ENCODE results near the gene SLC5A5.
A peak's percentile ranks its signal among the peaks of the same experiment; 100 is the strongest.
"Not testable (repeated sequence)": the region's sequence is repeated elsewhere in the genome, so short reads cannot be mapped to it uniquely, and the experiment has no call there.

The SLC5A5 gene

DNA sequence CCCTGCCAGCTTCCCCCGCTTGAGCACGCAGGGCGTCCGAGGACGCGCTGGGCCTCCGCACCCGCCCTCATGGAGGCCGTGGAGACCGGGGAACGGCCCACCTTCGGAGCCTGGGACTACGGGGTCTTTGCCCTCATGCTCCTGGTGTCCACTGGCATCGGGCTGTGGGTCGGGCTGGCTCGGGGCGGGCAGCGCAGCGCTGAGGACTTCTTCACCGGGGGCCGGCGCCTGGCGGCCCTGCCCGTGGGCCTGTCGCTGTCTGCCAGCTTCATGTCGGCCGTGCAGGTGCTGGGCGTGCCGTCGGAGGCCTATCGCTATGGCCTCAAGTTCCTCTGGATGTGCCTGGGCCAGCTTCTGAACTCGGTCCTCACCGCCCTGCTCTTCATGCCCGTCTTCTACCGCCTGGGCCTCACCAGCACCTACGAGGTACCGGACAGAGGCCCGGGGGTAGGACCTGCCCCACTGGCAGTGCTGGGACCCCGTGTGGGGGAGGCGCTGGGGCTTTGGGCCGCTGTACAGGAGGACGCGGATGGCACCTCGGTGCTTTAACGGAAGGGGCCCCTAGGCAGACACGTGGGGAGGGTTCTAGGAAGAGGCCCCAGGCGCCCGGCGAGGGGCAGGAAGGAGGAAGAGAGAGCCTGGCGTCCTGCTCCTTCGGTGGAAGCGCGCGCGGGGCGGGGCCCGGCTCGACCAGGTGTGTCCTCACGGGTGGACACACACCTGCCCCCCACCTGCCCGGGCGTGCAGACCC, 681 bp downstream of the SLC5A5 start:
- no peak for DNase-seq

DNA sequence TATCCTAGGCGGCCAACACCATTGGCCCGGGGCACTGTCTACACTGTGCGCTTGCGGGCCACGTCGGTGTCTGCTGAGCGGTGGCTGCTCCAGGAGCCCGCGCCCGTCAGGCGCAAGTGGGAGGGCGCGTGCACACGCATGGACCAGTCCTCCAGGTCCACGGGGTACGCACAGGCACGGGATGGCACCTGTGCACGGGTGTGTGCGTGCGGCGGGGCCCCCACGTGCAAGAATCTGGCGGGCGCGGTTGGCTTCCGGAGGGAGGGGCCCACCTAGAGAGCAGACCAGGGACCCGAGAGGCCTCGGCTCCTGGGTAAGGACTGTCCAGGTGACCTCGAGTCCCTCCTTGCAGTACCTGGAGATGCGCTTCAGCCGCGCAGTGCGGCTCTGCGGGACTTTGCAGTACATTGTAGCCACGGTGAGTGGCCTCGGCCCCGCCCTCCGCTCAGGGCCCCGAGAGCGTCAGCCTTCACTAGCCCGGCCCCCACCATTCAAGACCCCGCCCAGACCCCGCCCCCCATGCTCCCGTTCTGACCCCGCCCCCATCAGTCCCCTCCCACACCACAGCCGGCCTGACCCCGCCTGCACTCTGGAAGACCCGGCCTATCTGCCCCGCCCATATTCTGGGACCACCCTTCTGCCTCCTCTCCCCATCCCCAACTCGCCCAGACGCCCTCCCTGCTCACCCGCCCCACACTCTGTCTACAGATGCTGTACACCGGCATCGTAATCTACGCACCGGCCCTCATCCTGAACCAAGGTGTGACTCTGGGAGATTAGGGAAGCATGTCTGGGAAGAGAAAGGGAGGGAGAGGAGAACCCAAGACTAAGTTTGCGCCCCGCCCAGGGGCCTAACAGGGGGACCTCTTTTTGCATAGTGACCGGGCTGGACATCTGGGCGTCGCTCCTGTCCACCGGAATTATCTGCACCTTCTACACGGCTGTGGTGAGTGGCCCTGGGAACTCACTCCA, 2.3 kb downstream of the SLC5A5 start:
- DNase-seq: peak; percentile 67 to 68

DNA sequence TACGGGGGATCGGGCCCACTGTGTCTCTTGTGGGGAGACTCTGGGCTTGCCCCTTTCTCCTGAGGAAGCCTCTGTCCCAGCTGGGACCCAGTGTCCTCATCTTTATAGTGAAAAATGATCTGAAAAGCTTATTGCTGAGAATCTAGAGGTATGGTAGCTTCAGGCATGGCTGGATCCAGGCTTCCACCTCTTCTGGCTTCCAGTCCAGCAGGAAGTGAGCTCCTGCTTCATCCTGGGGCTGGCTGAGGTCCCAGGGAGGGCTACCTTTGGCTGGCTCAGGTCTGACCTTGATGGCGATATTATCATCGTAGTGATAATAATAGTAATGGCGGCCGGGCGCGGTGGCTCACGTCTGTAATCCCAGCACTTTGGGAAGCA, 3.0 kb downstream of the SLC5A5 start:
- DNase-seq: no peak

DNA sequence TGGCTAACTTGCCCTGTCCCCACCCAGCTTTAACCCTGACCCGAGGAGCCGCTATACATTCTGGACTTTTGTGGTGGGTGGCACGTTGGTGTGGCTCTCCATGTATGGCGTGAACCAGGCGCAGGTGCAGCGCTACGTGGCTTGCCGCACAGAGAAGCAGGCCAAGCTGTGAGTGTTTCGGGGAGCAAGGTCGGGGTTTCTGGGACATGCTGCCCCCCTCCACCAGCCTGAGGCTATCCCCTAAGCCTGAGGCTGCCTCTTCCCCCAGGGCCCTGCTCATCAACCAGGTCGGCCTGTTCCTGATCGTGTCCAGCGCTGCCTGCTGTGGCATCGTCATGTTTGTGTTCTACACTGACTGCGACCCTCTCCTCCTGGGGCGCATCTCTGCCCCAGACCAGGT, 6.0 kb downstream of the SLC5A5 start:
- no peak for DNase-seq

DNA sequence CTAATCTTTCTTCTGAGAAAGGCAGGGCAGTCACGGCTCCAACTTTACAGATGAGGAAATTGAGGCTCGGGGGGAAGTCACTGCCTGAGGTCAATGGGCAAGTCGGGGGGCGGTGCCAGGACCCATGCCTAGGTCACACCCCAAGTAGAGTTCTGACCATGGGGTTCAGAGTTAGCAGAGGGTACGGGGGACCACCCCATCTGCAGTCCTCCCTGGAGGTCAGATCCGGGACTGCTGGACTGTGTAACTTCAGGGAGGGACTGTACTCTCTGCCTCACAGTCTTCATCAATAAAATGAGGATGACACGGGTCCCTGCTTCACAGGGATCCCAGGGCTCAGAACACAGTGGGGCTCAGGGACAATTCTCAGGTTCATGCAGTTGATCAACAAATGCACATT, 7.7 kb downstream of the SLC5A5 start:
- no peak for DNase-seq

DNA sequence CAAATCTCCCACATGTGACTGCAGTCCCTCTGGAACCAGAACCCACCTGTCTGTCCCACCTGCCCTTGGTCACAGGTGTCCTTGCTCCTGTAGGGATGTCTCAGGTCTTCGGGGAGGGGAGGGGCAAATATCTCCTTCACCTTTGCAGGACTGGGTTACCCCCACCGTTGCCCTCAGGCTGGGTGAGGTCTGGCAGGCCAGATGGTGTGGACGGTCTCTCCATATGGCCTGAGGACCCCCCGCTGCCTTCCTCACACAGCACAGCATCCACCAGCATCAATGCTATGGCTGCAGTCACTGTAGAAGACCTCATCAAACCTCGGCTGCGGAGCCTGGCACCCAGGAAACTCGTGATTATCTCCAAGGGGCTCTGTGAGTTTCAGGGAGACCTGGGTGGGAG, 10.0 kb downstream of the SLC5A5 start:
- no peak for DNase-seq

DNA sequence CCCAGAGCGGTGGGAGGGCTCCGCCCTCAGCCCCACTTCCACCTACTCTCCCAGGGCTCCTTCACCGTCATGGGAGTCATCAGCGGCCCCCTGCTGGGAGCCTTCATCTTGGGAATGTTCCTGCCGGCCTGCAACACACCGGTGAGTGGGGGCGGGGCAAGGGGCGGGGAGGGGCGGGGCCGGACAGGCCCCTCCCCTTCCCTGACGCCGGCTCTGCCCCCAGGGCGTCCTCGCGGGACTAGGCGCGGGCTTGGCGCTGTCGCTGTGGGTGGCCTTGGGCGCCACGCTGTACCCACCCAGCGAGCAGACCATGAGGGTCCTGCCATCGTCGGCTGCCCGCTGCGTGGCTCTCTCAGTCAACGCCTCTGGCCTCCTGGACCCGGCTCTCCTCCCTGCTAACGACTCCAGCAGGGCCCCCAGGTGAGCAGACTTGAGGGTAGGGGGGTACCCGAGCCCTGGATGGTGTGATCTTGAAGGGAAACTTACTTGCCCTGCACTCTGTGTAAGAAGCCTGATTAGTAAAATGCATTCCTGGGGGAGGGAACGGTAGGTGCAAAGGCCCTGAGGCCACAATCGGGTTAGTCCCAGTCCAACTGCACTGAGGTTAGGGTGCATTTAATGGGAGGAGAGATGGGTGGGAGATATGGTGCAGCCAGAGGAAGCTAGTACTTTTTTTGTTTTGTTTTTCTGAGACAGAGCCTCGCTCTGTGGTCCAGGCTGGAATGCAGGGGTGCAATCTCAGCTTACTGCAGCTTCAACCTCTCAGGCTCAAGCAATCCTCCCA, 12.1 kb downstream of the SLC5A5 start:
- no peak for DNase-seq

DNA sequence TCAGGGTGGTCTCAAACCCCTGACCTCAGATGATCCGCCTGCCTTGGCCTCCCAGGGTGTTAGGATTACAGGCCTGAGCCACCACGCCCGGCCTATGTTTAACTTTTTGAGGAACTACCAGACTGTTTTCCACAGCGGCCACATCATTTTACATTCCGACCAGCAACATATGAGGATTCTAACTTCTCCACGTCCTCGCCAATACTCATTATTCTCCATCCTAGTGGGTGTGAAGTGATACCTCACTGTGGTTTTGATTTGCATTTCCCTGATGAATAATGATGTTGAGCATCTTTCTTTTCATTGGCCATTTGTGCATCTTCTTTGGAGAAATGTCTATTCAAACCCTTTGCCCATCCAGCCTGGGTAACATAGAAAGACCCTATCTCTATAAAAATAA, 14.8 kb downstream of the SLC5A5 start:
- no peak for DNase-seq

DNA sequence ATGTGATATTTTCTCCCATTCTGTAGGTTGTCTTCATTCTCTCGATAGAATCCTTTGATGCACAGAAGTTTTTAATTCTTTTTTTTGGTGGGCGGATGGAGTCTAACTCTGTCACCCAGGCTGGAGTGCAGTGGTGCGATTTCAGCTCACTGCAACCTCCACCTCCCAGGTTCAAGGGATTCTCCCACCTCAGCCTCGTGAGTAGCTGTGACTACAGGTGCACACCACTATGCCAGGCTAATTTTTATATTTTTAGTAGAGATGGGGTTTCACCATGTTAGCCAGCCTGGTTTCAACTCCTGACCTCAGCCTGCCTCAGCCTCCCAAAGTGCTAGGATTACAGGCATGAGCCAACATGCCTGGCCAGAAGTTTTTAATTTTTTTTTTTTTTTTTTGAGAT, 15.5 kb downstream of the SLC5A5 start:
- DNase-seq: not testable (repeated sequence)

DNA sequence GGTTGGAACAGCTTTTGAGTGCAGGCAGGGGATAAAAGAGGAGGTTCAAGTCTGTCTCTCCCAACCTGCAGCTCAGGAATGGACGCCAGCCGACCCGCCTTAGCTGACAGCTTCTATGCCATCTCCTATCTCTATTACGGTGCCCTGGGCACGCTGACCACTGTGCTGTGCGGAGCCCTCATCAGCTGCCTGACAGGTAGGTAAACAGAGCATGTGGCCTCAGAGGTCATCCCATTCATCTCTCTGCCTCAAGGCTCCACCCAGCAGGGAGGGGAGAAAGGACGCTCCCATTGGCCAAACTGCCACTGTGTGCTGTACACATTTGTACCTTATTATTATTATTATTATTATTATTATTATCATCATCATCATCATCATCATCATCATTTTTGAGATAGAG, 16.5 kb downstream of the SLC5A5 start:
- no peak for DNase-seq

DNA sequence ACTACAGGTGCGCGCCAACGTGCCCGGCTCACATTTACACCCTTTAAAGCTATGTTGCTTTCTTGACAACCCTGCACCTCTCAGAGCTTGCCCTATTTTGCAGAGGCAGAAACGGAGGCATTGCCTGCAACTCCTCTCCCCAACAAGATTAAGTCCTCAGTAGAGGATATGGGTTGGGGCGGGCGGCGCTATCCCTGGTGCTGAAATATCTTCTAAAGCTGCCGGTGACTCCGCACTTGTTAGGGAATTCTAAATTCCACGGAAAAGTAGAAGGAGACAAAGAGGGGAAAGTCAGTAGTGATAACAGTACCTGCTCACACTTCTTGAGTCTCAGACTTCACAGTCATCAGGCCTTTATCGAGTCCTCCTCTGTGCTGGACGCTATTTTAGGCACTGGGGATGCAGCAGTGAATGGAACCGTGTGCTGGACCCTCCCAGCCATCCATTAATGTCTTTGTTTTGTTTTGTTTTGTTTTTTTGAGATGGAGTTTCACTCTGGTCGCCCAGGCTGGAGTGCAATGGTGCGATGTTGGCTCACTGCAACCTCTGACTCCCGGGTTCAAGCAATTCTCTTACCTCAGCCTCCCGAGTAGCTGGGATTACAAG, 18.0 kb downstream of the SLC5A5 start:
- DNase-seq: no peak

DNA sequence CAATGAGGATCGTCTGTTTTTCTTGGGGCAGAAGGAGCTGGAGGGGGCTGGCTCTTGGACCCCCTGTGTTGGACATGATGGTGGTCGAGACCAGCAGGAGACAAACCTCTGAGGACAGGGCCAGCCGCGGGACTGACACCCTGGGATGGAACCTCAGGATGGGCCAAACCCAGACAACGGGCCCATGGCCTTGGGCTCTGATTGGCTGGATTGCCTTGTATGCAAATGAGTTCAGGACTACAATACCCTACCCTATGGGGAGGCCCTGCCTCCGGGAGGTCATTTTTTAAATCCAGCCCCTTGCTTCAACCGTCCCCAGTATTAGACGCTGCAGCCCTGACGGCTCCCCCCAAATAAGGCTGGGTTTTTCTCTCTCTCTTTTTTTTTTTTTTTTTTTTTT, 22.0 kb downstream of the SLC5A5 start:
- DNase-seq: no peak

DNA sequence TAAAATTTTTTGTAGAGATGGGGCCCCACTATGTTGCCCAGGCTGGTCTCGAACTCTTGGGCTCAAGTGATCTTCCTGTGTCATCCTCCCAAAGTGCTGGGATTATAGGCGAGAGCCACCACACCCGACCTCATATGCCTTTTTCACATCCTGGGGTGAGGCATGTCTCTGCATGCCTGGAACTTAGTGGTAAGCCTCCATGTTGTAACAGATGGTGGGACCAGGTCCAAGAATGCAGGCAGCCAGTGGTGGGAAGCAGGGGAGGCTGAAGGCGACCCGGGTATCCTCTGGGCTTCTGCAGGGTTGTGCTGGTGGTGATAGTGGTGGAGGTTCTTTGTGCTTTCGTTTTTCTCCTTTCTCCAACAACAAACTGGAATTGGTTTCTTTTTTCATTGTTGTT, 31.0 kb downstream of the SLC5A5 start:
- DNase-seq: no peak

DNA sequence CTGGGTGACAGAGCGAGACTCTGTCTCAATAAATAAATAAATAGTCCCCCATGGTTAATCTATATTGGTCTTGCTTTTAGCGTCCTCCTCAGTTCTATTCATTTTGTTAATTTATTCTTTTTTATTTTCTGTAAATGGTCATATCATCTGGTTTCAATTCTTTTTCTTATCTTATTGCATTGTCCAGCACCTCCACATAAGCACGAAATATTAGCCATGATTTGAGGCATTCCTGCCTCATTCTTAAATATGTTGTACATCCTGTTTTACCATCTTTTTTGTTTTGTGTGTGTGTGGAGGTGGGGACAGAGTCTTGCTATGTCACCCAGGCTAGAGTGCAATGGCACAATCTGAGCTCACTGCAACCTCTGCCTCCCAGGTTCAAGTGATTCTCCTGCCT, 36.5 kb downstream of the SLC5A5 start:
- DNase-seq: no peak

DNA sequence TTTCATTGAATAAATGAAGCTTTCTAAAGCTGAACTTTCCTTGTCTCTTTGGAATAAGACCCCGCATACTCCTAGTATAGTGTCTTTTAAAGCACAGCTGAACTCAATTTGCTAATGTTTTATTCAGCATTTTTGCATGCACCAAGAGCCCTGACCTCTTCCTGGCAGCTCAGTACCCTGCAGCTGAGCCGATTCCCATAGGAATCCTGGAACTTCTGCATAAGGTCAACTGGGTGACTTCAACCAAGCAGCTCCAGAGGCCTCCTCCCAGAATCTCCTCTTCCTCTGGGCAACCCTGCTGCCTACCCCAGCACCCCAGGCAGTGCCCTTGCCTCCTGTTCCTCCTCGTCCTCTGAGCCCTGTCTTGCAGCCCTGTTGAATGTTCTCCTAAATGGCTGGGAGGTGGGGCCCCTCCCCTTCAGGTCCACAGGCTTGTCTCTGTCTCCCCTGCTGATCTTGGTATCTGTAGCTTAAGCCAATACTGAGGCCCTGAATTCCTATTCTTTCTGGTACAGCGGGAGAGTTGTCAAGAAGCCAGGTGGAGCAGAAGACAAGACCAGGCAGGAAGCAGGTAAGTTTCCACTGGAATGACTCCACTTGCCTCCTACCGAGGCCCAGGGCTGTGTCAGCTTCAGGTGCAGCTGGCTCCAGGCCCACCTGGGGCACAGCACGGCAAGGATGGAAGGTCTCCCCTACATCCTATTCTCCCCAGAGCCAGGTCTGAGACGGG, 37.4 kb downstream of the SLC5A5 start:
- DNase-seq: no peak

DNA sequence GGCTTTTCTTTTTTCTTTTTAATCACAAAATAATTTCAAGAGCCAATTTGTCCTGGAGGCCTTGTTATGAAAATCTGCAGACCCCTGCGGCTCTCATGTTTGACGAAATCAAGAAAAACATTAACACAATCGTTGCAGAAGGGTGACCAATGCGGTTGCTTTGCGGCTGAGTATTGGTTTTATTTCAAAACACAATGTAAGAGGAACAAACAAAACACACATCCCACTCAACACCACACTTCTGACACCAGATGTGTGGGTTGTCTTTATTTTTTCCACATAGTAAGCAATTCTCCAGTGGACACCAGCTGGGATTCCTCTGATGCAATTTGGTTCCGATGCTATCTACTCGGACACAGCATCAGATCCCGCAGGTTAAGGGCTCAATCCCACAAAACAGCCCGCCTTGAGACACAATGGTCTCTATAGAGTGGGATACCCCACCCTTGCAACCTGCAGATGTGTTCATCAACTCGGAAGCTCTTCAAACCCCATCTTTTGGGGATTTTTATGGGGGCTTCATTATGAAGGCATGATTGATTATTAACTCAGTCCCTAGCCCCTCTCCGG, 39.1 kb downstream of the SLC5A5 start:
- no peak for DNase-seq

DNA sequence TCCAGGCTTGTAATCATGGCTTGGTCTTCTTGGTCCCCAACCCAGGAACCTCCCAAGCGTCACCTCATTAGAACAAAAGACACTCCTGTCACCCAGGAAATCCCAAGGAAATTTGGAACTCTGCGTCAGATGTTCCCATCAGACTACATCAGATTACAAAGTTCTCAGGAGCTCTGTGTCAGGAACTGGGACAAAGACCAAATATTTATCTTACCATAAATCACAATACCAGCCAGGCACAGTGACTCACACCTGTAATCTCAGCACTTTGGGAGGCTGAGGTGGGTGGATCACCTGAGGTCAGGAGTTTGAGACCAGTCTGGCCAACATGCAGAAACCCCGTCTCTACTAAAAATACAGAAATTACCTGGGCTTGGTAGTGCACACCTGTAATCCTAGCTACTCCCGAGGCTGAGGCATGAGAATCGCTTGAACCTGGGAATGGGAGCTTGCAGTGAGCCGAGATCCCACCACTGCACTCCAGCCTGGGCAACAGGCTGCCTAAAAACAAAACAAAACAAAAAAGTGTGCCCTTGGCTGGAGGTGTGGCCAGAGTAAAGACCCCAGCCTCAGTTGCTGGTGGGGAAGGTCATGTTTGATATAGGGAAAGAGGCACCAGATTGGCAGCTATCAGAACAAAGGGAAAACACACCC, 44.3 kb downstream of the SLC5A5 start:
- no peak for DNase-seq

DNA sequence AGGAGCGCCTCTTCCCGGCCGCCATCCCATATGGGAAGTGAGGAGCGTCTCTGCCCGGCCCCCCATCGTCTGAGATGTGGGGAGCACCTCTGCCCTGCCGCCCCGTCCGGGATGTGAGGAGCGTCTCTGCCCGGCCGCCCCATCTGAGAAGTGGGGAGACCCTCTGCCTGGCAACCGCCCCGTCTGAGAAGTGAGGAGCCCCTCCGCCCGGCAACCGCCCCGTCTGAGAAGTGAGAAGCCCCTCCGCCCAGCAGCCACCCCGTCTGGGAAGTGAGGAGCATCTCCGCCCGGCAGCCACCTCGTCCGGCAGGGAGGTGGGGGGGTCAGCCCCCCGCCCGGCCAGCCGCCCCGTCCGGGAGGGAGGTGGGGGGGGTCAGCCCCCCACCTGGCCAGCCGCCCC, 46.4 kb downstream of the SLC5A5 start:
- DNase-seq: not testable (repeated sequence)

DNA sequence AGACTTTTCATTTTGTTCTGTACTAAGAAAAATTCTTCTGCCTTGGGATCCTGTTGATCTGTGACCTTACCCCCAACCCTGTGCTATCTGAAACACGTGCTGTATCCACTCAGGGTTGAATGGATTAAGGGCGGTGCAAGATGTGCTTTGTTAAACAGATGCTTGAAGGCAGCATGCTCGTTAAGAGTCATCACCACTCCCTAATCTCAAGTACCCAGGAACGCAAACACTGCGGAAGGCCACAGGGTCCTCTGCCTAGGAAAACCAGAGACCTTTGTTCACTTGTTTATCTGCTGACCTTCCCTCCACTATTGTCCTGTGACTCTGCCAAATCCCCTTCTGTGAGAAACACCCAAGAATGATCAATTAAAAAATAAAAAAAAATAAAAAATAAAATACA, 47.4 kb downstream of the SLC5A5 start:
- not testable (repeated sequence) for DNase-seq

DNA sequence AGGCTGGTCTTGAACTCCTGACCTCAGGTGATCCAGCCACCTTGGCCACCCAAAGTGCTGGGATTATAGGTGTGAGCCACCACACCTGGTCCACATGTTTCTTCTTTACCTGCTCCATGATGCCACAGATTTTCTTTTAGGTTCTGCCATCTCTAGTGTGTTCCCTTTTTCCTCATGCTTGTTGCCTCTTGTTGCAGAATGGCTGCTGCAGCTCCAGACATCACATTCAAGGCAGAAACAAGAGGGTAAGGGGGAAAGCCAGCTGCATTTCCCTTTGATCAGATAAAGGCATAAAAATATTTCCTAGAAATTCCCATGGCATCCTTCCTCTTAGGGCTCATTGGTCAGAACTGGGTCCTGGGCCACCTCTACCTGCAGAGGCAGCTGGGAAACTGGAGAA, 48.8 kb downstream of the SLC5A5 start:
- DNase-seq: no peak

DNA sequence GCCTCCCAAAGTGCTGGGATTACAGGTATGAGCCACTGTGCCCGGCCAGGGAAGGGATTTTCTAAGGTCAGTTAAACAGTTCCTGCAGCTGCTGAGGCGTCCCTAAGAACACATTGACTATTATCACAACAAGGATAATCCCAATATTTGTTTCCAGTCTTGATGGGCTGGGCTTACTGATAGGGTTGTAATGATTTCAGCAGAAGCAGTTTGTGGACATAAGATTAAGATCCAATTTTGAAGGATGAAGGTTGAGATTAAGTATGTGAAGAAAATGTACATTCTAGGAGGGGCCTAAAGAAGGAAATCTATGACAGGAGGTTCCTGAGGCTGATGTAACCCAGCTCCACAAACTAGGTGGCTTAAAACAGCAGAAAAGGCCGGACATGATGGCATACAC, 50.4 kb downstream of the SLC5A5 start:
- DNase-seq: no peak
